Fibroblast of upper back skin (primary cell): ENCODE data around the gene LPIN1.
"Not testable (repeated sequence)": the region's sequence is repeated elsewhere in the genome, so short reads cannot be mapped to it uniquely, and the experiment has no call there.

Experiments used
- DNase-seq: peaks from one replicate; pipeline ENCODE4 v3.0.0-alpha.2; 2013

The LPIN1 gene

DNA sequence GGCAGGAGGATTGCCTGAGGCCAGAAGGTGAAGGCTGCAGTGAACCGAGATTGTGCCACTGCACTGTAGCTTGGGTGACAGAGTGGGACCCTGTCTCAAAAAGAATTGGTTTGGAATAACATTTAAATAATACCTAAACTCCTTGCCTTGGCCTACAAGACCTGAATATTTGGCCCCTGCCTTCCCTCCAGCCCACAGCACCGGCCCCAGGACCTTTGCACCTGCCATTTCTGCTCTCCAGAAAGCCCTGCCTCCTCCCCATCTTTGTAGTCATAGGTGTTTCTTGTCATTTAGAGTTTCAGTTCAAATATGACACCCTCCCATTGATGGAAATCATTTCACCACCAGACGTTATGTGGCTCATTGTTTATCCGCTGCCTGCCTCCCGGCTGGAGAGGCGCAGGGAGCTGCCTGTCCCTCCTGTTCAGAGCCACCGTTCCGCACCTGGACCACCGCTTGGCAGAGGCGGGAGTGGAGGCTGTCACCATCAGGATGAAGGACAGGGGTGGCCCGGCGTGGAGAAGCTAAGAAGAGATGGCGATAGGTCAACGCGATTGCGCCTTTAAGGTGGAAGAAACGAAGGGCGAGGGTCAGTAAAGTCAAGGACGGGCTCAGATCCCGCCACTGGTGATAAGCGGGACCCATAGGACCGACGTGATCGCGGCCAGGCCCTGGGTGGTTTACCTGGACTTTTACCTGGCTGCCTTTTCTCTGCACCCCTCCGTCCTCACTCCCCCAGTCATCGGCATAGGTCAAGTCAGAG is 638 bp upstream of the LPIN1 start:
- no peak for DNase-seq

DNA sequence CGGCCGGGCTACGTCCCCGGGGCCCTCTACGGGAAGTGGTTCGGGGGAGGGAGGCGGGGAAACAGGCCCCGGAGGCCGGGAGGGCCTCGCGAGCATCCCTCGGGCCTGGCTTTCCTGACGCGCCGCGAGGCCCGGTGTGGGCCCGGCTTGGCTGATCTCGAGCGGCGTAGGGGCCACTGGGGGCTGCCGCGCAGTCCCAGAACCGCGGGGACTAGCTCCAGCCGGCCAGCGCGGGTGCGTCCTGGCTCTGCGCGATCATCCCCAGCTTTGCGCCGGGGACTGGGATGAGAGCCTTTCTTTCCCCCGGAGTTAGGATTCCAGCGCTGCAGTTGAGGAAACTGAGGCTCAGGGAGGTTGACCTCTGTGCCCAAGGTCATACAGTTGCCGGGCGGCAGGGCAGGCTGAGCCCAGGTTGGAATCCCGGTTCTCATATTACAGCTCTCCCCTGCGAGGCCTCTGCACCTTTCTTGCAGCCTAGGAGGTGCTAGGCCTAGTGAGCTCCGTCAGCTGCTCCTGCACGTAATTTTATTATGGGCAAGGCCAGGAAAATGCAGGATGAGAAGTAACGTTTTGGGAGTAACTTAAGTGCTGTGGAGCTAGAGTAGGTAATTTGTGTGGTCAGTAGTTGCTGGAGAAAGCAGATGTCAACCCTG is 501 bp downstream of the LPIN1 start:
- DNase-seq: no peak

DNA sequence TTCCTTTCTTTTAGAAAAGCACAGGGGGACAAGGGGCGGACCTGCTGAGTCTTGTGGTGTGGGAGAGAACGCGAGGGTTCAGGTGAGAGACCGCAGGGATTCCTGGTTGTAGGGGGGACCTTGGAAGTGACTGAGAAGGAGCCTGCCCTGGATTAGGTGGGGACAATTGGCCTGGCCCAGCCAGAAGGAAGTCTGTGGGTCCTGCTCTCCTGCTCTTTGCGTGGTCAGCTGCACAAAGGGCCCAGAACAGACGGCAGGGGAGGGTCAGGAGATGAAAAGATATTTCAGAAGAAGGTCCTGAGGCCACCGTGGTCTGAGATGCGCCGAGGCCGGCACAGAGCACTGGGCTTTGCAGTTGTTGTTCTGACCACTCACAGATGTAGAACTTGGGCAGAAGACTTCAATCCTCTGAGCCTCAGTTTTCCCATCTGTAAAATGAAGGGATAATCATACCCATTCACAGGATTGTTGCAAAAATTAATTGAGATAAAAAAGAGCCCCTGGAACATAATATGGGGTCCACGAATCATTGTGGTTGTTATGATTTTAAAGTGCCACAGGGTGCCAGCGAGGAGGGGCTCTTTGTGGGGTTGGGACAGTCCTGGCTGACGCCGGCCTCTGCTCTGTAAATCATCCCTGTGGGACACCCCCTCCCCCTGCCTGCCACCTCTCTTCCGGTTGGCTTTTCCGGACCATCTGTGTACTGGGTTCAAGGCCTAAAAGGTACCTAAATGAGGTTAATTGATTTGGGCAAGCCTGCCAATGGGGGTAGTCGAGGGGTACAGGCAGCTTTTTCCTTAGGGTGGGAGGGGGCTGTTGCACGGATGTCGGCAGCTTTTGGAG is 1.8 kb downstream of the LPIN1 start:
- DNase-seq: no peak

DNA sequence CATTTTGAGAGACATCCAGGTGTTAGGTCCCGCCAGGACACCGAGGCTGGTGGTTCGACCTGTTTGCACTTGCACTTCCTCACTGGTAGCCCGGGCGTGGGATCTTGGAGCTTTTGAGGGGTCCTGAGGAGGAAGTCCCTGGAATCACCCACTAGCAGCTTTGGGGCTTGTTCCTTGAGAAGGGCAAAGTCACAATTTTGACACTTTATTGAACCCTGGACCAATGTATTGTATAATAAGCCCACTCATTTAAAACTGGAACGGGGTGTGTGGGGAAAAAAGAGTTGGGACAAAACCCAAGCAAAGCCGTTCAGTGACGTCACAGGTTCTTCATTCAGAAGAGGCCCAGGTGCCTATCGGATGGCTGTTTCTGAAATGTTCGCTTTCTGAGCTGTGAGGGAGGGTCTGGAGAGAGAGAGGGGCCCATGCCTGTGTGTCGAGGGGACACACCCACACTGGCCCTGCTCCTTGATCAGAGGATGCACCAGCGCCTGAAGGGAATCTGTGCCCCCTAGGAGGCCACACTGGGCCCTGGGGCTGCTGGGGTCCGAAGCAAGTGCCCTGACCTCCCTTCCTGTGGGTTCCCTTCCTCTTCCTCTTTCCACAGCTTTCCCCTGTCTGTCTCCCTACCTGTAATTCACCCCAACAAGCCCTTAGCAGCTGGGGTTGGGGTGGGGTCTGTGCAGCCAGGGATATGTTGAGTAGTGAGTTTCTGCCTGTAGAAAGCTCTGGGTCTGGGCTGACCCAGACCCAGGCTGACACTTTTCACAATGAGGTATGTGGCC is 2.6 kb downstream of the LPIN1 start:
- DNase-seq: no peak

DNA sequence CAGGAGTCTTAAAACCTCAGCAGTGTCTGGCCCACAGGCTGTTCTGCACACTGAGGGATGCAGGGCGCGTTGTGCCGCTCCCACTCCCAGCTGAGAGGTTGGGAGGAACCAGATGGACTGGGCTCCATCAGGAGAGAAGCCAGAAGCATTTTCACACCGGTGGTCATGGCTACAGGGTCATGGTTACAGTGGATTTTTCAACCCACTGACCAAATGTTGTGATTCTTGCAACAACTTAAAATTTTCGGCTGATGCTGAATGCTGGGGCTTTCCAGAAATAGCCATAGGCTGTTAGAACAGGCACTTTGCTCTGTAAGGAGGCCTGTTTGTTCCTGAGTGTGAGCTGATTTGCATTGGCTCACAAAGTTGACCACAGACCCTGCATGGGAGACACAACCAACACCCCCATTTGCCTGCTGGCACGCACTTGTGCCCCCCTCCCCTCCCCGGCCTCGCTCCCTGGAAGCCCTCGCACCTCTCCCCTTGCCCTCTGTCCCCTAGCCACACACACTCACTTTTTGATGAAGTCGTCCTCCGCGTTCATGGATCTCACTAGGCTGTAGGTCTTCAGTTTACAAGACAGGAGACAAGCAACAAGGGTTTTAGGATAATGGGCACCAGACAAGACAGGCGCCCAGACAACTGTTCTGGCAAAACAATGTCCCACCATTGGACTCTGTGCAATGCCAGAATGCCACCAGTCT is 3.4 kb downstream of the LPIN1 start:
- DNase-seq: no peak

DNA sequence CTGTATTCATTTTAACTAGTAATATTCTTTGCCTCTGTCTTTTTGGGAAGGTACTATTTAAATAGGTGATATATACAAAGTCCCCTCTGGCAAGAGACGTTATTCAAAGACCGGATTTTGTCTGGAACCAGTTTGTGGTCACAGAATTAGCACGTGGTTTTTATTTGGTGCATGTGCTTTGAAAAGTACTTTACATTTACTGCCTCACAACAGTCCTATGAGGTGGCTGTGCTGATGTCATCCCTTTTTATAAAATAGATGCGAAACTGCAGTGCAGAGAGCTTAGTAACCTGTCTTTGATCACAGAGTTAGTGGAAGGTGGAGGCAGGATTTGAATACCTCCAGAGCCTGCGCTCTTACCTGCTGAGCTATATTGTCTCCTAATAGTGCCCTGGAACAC is 4.0 kb downstream of the LPIN1 start:
- no peak for DNase-seq

DNA sequence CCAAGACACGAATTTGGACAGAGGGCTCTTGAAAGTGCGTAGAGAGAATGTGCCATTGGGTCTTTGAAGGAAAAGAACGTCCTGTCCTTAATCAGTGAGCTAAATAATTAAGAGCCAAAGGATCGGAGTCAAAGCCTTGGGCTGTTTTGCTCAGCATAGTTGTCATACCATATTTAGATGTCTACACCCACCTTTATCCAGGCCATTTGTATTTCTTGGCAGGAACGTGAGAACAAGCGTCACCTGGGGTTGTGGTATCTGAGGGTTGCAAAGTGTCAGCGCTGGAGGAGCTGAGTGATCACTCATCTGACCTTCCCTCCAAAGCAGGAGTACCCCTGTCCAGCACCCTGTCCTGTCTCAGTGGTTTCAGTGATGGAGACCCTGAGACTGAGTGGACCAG is 4.5 kb downstream of the LPIN1 start:
- no peak for DNase-seq

DNA sequence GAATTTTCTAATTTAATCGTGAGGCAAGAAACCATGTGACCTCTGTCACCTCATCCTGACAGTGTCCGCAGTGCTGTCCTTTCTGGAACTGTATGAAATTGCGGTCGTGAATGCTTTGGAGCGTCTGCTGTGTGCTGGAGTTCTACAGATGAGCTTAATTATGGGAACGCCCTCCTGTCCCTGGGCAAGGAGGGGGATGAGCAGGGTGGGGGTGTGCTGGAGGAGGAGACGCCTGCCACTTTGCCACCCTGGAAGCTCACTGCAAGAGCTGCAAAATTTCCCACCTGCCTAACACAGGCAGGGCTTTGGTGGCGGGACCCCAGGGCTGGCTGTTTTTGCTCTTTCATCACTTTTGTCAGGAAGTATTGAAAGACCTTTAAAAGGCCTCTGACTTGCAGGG is 6.5 kb downstream of the LPIN1 start:
- no peak for DNase-seq

DNA sequence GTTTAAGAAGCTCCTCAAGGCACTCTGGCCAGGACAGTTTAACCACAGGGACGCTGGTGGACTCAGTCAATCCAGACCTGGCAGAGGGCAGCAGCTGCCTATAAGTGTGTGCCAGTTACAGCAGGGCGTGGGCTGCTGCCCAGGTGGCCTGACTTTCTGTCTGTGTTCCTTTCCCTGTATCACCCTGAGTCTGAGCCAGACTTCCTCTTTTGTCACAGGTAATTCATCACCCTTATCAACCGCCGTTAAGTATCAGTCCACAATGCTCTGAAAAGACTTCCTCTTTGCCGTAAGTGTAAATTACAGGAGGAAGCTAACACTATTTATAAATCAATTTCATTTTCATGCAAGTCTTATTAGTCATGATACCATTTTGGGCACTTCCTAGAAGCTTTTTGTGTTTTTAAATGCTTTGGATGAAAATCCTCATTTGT is 7.0 kb downstream of the LPIN1 start:
- DNase-seq: no peak

DNA sequence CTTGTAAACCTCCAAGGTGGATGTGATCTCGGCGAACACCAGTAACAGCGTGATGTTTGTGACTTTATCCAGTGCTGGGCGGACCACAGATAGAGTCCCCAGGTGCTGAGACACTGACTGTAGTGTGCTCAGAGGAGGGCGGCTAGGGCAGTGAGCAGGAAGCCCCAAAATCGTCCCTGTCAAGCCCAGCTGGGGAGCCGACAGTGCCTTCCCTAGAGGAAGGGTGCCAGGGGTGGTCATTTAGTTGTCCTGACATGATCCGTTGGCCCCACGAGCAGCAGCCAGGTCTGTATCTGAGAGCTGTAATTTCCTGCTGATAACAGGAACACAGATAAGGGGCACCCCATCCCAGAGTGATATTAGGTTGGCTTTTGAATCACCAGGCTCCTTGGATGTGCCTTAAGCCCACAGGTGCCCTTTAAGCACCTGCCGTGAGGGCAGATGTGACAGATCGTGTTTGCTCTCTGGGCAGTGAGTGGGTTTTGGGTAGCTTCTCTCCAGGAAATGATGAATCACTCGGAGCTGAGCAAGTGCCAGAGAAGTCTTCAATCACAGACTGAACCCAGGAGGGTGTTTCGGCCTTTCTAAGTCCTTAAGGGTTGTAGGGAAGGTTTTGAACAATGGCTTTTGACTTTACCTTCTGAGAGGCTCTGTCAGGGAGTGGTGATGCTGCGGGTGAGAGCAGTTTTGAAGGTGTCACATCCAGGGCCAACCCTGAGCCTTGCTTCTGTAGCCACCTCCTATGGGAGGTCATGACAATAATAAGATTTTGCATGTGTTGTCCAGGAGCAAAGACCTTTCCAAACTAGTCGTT is 7.7 kb downstream of the LPIN1 start:
- DNase-seq: peak; percentile 36

DNA sequence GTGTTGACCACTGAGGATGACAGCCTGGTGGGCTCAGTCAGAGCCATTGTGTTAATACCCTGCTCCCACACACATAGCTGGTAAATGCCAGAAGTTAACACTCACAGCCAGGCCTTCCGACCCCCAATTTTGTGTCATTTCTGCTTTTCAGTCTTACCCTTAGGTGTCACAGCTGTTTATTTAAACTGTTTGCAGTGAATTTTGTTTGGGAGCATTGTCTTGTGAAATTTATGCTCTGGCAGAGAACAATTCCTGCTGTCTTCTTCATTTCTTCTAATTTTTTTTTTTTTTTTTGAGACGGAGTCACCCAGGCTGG is 8.2 kb downstream of the LPIN1 start:
- no peak for DNase-seq

DNA sequence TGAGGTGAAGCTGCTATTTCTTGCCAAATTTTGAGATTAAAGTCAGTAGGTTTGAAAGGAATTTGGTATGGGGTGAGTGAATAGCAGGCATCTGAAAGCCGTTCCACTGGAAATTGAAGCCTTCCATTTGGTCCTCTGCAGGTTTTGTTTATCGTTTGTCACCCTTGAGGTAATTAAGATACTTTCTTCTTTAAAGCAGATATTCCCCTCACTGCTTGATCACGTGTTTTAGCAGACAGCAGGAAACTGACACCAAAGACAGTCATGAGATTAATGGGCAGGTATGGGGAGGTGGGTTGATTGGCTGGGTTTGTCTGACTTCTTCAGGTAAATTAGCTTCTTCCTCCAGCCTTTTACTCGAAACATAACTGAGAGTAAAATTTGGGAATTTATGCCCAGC is 10.7 kb downstream of the LPIN1 start:
- no peak for DNase-seq

DNA sequence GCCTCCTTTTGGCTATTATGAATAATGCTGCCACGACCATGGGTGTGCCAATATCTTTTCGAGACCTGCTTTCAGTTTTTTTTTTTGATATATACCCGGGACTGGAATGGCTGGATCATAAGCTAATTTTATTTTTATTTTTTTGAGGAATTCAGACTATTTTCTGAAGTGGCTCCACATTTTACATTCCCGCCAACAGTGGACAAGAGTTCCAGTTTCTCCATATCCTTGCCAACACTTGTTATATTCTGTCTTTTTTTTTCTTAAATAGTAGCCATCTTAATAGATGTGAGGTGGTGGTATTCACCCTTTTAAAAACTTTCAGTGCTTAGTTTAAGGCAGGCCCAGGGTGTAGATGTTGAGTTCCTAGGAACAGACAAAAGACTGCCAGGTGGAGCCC is 11.8 kb downstream of the LPIN1 start:
- DNase-seq: no peak

DNA sequence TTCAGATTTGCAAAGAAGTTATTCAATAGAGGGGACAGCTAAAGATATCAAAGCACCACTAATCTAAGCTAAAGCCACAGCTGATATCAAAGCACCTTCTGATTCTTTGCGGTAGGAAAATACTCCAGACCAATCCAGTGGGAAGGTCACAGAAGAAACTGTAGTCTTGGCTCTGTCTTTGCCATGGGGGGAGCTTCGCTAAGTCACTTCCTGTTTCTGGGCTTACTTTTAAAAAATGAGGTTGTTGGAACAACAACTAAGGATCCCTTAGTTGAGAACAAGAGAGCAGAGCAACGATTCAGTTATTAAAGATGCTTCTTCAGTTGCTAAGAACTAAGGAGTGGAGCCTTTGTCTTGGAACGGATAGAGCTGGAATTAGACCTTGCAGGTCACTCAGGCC is 12.2 kb downstream of the LPIN1 start:
- DNase-seq: no peak

DNA sequence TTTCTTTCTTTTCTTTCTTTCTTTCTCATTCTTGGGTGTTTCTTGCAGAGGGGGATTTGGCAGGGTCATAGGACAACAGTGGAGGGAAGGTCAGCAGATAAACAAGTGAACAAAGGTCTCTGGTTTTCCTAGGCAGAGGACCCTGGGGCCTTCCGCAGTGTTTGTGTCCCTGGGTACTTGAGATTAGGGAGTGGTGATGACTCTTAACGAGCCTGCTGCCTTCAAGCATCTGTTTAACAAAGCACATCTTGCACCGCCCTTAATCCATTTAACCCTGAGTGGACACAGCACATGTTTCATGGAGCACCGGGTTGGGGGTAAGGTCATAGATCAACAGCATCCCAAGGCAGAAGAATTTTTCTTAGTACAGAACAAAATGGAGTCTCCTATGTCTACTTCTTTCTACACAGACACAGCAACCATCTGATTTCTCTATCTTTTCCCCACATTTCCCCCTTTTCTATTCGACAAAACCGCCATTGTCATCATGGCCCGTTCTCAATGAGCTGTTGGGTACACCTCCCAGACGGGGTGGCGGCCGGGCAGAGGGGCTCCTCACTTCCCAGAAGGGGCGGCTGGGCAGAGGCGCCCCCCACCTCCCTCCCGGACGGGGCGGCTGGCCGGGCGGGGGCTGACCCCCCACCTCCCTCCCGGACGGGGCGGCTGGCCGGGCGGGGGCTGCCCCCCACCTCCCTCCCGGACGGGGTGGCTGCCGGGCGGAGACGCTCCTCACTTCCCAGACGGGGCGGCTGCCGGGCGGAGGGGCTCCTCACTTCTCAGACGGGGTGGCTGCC is 12.9 kb downstream of the LPIN1 start:
- not testable (repeated sequence) for DNase-seq

DNA sequence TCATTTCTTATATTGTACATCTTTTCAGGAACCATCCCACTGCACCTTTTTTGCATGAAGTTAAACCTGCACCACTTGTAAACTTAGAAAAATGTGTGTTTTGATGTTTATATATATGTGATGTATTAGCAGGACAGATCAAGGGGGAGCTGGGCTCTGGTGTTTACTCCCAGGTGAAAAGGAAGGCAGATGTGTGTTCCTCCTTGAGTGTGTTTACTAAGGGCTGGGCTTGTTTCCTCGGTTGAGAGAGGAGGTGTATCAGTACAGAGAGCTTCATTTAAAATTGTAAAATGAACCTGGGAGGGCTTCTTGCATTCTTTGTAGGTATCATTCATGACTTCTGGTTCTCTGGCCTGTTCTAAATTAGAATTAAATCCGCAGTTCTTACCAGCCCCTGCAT is 14.8 kb downstream of the LPIN1 start:
- DNase-seq: no peak

DNA sequence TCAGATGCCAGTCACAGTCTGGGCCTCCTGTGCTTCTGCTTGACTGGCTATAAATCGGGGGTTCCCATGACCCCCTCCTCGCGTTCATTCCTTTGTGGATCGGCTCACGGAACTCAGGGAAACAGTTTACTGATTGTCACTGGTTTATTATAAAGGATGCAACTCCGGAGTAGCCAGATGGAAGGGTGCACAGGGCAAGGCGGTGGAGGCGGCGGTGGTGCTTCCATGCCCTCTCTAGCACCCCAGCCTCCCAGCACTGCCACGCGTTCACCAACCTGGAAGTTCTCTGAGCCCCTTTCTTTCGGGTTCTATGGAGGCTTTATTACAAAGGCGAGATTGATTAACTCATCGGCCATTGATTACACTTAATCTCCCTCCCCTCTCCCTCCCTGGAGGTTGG is 15.6 kb downstream of the LPIN1 start:
- DNase-seq: no peak

DNA sequence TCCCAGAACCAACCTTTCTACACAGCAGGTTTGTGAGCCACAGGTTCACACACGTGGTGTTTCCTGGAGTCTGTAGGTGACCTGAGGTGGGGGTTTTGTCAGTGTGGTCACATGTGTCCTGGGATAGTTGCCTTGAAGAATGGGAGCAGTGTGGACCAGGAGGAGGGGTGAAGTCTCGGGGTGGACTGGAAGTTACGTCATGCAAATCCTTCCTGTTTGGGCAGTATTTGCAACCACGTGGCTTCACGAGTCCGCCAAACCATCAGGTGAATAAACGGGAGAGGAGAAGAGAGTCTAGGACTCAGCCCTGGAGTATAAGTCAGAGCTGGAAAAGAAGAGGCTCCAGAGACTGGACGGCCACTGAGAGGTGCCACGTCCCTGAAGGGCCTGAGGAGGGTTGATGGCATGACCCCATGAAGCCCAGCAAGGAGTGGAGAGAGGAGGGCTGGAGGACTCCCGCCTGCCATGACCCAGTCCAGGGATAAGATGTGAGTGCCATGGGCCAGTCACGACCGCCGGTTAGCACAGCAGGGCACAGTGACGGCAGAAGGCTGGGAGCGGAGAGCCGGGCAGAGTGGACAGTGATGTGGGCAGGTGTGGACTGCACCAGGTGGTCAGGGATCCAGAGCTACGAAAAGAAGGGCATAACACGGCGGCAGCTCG is 16.5 kb downstream of the LPIN1 start:
- no peak for DNase-seq

DNA sequence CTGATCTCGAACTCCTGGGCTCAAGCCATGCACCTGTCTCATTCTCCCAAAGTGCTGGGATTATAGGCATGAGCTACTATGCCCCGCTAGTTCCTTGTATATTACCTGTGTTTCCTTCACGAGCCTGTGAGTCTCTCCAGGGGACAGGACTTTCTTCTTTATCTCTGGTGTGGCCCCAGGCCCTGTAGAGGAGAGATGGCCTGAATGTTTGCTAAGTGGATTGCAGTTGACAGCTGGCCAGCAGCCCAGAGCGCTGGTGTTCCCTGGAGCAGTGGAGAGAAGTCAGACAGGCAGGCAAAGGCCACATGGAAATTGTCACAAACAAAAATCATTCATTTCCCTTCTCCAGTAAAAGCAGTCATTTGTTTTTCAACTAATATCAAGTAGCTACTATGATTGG is 17.9 kb downstream of the LPIN1 start:
- DNase-seq: no peak

DNA sequence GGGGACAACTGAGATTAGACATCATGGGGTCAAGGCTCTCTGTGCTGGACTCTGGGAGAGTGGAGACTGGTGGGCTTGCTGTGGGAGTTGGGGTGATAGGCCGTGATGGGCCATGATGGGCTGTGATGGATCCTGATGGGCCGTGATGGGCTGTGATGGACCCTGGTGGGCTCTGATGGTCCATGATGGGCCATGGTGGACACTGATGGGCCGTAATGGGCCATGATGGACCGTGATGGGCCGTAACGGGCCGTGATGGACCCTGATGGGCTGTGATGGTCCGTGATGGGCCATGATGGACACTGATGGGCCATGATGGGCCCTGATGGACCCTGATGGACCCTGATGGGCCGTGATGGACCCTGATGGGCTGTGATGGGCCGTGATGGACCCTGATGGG is 18.5 kb downstream of the LPIN1 start:
- DNase-seq: no peak
